Sigmoid colon (tissue), 4 donors: ENCODE measurements around the gene KCP.

Source experiments
- CTCF ChIP-seq, 4 experiments: fragments of 450-650 bp in 3 of 4; fragments of 200-600 bp in 1 of 4; IDR thresholded peaks; one replicate each; pipeline ENCODE4 v1.5.1; 2016 to 2019; ENCODE audit warnings: antibody characterized with exemption in 4 of 4, mild to moderate bottlenecking in 3 of 4, moderate library complexity in 2 of 4
- EP300 ChIP-seq, 4 donors: sonication (generic); formaldehyde crosslinking; IDR thresholded peaks; one replicate each; pipeline ENCODE4 v1.6.1; 2017; ENCODE audit warnings: antibody characterized with exemption in 4 of 4
- POLR2A ChIP-seq, 2 donors: fragments of 450-650 bp; IDR thresholded peaks; one replicate each; pipeline ENCODE4 v1.6.1; 2016; ENCODE audit warnings: antibody characterized with exemption in 2 of 2, mild to moderate bottlenecking in 2 of 2, moderate library complexity in 2 of 2

GRCh38 chr7:128847721-128848211 lies 62.7 kb downstream of the KCP start:
- TF ChIP-seq CTCF (IDR thresholded peaks at IDR 0.05) (no peak), EP300 (IDR thresholded peaks at IDR 0.05) (no peak), POLR2A (IDR thresholded peaks at IDR 0.05) (no peak)
